Activated CD8-positive, alpha-beta memory T cell treated with anti-CD3 and anti-CD28 coated beads, Interleukin-2, amount 50 U/mL, for 4 hours (primary cell): Measurements from ENCODE around the gene MYOZ2.

ENCODE experiments used
- DNase-seq: peaks from one replicate; pipeline ENCODE4 v3.0.0-alpha.2; 2020

Gene MYOZ2

GRCh38 chr4:119135721-119136121 lies at the start of gene MYOZ2:
TSS of gene MYOZ2 (plus strand) at chr4:119135832. CDS start at chr4:119136526, 694 bp downstream.
- DNase-seq: no peak

DNA sequence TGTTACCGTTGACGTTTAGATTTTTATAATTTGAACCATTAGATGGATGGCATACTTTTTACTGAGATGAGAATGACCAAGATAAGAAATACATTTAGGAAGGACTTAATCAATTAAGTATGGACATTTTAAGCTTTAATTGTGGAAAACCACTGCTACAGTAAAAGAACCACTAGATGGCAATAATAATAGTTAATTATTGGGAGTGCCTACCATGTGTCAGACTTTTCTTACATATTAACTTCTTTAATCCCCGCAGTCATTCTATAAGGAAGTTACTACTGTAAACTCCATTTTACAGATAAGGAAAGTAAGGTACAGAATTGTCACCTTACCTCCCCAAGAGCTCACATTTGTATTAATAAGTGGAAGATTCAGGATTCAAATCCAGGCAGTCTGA lies 48.5 kb upstream of the MYOZ2 start:
- DNase-seq: no peak

DNA sequence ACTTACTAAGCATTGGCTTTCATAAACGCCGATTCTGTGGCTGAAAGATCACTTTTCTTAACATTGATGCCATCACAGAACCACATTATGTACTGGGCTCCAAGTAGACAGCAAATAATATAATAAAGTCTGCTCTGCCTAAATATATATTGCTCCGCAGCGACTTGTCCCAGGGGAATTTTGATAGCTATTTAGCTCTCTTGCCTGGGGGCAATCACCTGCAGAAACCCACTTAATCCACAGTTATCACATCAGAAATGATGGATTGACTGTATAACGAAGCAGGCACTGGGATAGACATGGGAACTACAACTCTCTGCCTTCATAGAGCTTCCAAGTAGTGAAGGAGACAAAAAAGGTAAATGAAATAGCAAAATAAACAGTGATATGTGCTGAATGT lies 48.0 kb upstream of the MYOZ2 start:
- no peak for DNase-seq

DNA sequence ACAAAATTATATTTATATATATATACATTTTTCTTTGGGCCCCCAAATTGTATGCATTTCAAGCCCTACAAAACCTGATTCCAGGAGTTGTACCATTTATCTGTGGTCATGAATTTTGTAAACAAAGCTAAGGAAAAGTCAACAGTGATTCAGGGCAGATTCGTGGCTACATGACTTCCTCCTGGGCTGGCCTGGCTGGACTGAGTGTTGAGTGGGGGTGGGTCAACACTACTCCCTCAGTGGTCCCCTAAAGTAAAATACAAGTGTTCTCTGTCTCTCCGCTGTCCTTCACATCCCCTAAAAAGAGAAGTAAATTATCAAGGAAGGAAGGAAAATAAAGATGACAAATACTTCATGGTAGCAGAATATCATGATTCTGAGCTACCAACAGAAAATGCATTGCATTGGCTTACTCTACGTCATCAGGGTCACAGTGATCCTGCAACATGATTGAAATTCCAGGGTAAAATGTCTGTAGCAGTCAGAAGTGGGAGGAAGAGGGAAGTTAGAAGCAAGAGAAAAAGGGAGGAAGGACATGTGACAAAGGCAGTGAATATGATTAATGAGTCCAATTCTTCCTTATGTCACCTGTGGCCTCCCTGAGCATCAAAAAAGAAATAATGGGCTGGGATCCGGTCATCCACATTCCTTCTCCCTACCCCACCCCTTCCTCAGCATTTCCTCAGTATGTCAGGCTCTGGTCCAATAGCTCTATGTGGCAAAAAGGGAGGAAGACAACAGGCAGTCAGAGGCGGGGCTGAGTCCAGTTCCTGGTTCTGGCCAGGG lies 42.4 kb upstream of the MYOZ2 start:
- DNase-seq: no peak

GRCh38 chr4:119097282-119097900 lies 38.2 kb upstream of the MYOZ2 start:
- no peak for DNase-seq

DNA sequence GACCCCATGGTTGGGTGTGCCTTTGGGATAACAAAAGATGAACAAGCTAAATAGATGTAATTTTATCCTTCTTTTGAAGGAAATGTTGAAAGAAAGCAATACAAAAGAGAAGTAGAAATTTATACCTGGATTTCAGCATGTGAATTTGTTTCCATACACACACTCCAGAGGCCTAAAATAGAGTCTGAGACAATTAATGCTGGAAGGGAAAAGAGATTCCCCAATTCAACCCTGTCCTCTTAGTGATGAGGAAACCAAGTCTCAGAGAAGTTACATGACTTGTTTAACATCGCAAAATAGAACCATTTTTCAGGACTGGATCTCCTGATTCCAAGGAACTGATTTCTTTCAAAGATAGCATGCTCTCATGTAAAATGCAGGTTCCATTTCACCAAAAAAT lies 37.3 kb upstream of the MYOZ2 start:
- no peak for DNase-seq

- no peak for DNase-seq
These were observed 36.3 kb upstream of the MYOZ2 start for GRCh38 chr4:119099227-119099810.

GRCh38 chr4:119100655-119101054 lies 35.0 kb upstream of the MYOZ2 start:
- no peak for DNase-seq

- DNase-seq: no peak
These were observed 32.4 kb upstream of the MYOZ2 start for GRCh38 chr4:119103263-119103662.

DNA sequence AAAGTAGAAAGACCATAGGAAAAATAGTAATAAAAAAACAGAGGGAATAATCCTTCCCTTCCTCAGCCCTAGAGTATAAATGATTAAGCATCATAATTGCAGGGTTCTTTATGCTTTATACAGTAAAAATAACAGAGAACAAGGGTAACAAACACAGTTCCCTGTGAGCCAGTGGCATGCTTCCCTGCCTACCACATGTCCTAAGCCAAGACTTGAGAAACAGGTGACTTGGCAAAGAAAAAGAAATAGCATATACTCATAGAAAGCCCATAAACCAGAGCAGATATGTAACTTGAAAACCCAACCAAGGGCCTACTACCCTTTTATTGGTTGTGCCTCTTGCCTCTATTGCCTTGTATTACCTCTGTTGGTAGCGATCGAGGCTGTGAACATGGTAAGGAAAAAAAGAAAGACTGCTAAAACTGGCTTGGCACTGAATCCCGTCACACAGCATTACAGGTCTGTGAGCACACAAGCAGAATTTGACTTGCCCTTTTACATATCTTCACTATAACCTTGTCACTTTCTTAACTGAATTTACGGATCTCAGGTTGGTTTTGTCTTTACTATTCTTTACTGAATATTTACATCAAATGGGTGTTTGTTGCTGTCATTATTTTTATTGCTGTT lies 30.9 kb upstream of the MYOZ2 start:
- no peak for DNase-seq

- no peak for DNase-seq
These were observed 30.0 kb upstream of the MYOZ2 start for GRCh38 chr4:119105605-119106004.

- DNase-seq: no peak
These were observed 29.3 kb upstream of the MYOZ2 start for GRCh38 chr4:119106036-119107000.

DNA sequence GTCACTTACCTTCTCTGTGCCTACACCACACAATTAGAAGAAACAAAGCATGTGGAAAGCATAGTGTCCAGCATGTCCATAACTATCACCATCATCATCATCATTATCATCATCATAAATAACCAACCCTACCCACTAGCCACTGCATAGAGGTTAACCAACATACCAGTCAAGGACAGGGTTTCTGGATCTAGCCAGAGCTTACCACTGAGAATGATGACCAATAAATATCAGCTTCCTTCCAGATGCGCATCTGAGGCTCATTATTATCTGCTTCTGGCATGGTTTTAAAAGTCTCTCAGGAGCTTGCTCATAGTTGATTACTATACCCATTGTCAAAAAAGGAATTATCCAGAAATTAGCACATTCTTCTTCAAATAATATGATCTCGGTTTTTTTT lies 25.5 kb upstream of the MYOZ2 start:
- DNase-seq: no peak

- no peak for DNase-seq
These were observed 24.3 kb upstream of the MYOZ2 start for GRCh38 chr4:119111296-119111695.

- DNase-seq: no peak
These were observed 22.5 kb upstream of the MYOZ2 start for GRCh38 chr4:119113033-119113655.

GRCh38 chr4:119116021-119116420 lies 19.6 kb upstream of the MYOZ2 start:
- no peak for DNase-seq

DNA sequence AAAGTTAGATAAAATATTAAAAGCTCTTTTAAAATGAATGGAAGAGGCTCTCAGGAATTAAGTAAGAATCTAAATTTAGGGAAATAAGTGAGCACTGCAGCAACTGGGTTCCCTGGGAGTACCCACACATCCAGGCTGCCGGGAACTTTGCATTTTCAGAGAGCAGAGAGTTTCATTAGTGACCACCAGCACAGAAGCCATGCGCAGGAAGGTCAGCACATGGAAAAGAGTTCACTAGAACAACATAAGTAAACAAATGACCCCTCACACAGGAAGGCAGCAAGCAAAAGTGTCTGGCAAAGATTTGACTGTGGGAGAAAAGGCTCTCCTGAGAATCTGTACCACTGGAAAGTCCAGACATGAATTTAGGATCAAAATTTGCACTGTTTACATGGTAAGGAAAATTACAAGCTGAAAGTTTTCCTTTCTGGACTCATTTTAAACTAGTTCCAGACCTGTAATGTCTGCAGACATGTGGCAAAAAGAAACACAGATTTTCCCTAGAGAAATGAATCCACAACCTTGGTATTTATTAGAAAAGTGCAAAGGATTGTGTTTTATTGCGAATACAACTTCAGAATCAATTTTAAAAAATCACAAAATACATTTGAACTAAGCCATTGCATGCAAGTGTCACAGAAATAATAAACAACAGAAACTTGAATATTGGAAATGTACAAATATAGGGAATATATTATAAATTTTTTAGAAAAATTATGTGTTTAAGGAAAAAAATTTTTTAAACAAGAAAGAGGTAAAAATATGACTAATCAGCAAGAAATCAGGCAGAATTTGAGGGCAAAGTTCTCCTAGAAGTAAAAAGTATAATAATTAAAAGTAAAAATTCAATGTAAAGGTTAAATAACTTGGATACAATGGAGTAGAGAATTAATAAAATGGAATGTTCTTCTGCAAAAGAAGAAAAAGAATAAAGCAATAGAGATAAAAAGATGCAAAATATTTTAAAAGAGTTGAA lies 18.4 kb upstream of the MYOZ2 start:
- DNase-seq: no peak

DNA sequence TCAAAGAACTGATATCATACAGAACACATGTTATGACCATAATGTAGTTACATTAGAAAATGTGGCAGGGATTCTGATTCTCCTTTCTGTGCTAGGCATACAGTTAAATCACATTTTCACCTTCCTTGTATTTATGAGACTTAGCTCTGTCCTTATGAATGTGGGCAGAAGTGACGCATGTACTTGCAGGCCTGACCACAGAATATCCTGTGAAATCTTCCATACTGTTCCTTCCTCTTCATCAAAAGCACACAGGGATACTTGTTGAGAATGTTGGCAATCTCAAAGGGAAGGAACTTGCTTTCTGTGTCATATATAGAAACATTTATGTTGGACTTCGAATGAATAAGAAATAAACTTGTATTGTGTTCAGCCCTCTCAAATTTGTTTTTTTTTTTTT lies 17.2 kb upstream of the MYOZ2 start:
- DNase-seq: no peak

- no peak for DNase-seq
These were observed 11.3 kb upstream of the MYOZ2 start for GRCh38 chr4:119124352-119124751.

GRCh38 chr4:119125931-119126330 lies 9.7 kb upstream of the MYOZ2 start:
- no peak for DNase-seq

- no peak for DNase-seq
These were observed 7.5 kb upstream of the MYOZ2 start for GRCh38 chr4:119128148-119128547.
